ENCODE data around the gene MBNL1. TPM values are rescaled to one million over a fixed set of nuclear protein-coding genes. Genes with fewer than 3 reads are reported as not detected.

MBNL1 gene
- total RNA-seq, 1 donor = 465 TPM

DNA sequence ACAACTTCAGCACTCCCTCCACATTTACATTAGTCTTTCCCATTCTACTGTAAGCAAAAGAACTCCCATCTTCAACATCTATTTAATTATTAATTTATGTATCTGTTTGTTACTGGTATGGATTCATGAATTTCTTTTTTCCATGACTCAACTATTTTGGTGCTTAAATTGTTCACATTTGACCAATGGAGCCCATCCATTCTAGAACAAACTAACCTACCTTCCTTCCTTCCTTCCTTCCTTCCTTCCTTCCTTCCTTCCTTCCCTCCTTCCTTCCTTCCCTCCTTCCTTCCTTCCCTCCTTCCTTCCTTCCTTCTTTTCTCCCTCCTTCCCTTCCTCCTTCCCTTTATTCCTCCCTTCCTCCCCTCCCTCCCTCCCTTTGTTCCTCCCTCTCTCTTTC is 16.8 kb upstream of the MBNL1 start:
- DNase-seq (ENCODE audit: low read depth) = no peak
- TF ChIP-seq, protein P1, sequence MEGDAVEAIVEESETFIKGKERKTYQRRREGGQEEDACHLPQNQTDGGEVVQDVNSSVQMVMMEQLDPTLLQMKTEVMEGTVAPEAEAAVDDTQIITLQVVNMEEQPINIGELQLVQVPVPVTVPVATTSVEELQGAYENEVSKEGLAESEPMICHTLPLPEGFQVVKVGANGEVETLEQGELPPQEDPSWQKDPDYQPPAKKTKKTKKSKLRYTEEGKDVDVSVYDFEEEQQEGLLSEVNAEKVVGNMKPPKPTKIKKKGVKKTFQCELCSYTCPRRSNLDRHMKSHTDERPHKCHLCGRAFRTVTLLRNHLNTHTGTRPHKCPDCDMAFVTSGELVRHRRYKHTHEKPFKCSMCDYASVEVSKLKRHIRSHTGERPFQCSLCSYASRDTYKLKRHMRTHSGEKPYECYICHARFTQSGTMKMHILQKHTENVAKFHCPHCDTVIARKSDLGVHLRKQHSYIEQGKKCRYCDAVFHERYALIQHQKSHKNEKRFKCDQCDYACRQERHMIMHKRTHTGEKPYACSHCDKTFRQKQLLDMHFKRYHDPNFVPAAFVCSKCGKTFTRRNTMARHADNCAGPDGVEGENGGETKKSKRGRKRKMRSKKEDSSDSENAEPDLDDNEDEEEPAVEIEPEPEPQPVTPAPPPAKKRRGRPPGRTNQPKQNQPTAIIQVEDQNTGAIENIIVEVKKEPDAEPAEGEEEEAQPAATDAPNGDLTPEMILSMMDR (IDR thresholded peaks at IDR 0.05; ENCODE audit: insufficient read depth, low read length) = no peak
- H3K4me3 ChIP-seq (ENCODE audit: low read depth, low read length) = no peak overlapping the region

DNA sequence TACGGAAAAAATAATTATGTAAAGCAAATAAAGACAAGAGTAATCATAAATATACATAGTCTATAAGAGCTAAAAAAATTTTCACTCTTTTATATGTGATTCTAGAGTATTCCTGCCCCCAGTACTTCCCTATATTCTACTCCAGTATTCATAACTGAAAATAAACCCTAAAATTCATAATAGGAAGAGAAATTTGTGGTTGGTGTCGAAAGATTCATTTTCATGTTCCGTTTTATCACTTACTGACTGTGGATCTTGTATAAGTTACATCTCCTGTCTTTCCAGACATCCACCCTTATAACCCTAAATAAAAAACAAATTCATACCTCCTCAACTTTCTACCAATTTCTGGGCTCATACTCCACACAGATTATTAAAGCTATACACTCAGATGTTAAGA is 16.0 kb upstream of the MBNL1 start:
- TF ChIP-seq, protein P1 (IDR thresholded peaks at IDR 0.05; ENCODE audit: insufficient read depth, low read length) = no peak
- DNase-seq (ENCODE audit: low read depth) = no peak
- H3K4me3 ChIP-seq (ENCODE audit: low read depth, low read length) = no peak overlapping the region

DNA sequence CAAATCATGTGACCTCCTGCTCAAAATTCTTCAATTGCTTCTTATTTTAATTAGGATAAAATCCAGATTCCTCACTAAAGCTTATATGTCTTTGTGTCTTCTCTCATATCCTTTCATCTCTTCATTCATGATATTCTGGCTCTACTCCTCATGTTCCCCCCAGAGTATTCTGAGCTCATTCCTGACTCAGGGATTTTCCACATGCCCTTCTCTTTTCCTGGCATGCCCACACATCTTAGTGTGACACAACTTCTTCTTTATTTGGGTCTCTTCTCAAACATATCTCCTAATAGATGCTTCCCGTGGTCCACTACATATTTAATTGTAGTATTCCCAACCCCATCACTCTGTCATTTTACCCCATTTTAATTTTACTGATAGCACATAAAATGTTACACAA is 15.2 kb upstream of the MBNL1 start:
- TF ChIP-seq, protein P1 (IDR thresholded peaks at IDR 0.05; ENCODE audit: insufficient read depth, low read length) = no peak
- no peak for DNase-seq (ENCODE audit: low read depth)
- H3K4me3 ChIP-seq (ENCODE audit: low read depth, low read length) = no peak overlapping the region

DNA sequence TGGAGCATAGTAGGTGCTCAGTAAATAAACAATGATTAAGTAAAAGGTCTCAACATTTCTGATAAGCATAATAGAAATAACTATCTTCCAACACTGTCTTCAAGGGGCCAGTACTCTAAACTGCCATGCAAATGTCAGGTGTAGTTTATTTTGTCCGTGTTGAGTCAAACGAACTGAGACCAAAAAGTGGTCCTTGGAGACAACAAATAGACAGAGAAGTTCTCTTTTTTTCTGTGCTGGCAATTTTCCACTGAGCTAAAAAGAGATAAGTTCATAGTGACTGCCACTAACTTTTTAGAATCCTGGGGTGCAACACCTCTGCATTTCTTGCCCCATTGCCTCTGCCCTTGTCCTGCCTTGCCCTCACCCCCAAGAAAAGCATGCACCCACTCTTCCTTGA is 14.7 kb upstream of the MBNL1 start:
- no peak overlapping the region for H3K4me3 ChIP-seq (ENCODE audit: low read depth, low read length)
- TF ChIP-seq, protein P1 (IDR thresholded peaks at IDR 0.05; ENCODE audit: insufficient read depth, low read length) = no peak
- DNase-seq (ENCODE audit: low read depth) = no peak

DNA sequence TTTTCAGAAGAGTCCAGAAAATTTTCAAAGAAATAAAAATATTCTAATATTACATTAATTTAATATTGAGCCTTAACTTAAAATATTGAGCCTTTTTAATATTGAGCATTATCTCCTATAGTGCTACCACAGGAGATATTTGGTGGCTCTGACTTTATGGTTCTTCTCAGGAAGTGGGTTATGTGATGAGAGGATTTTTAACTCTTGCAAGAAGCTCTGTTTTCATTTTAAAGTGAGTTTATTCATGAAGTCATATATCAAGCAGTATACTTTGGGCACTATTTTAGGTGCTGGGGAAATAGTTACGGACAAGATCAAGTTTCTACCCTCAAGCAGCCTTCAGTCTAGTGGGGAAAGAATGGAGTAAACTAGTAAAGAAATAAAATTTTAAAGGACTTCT is 13.4 kb upstream of the MBNL1 start:
- TF ChIP-seq, protein P1 (IDR thresholded peaks at IDR 0.05; ENCODE audit: insufficient read depth, low read length) = no peak
- no peak overlapping the region for H3K4me3 ChIP-seq (ENCODE audit: low read depth, low read length)
- DNase-seq (ENCODE audit: low read depth) = no peak

DNA sequence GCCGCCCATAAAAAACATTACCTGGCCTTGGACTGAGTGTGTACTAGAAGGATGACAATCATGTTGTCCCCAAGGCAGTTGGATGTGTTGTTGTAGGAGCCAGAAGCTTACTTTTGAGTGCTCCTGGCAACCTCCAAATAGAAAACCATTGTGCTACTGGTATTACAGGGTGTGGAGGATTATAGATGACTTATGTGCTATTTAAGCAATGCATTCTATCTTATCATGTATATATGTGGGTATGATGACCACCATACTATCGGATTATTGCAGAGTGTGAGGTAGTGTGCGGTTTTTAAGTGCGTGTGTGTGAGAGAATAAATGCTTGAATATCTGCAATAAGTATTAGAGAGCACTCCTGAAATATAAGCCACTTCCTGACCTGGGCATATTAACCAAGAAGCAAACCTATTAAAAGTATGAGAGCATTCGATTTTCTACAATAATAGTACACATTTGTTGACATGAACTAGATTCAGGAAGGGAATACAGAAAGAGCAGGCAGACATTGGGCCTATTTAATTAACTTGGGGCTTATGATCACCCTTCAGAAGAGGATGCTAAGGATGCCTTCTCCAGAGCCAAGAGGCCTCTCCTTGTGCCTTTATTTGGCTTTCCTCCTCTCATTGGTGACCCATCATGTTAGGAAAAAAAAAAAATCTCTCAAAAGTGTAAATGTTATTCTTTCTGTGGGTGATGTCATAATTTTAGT is 11.7 kb upstream of the MBNL1 start:
- H3K4me3 ChIP-seq (ENCODE audit: low read depth, low read length) = no peak overlapping the region
- TF ChIP-seq, protein P1 (IDR thresholded peaks at IDR 0.05; ENCODE audit: insufficient read depth, low read length) = no peak
- DNase-seq (ENCODE audit: low read depth) = no peak

DNA sequence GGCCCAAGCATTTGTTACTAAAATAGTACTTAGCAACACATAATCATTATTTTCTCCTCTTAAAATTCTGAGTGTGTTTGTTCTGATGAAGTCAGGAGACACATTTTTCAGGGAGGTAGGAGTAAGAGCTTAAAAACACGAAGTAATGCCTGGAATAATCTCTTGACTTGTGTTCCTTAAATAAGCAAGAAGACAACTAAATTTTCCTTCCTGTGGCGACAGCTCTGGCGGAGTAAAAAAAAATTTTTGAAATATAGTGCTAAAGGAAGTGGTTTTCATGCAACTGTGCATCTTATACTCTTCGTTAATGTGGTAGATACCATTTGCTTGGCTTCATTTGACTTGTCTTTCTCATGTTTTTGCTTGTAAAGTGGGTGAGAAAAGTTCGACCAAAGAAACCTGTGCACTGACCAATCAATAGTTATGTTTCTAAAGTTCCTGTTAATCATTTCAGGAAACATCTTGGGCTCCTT is 11.1 kb upstream of the MBNL1 start:
- TF ChIP-seq, protein P1 (IDR thresholded peaks at IDR 0.05; ENCODE audit: insufficient read depth, low read length) = no peak
- no peak overlapping the region for H3K4me3 ChIP-seq (ENCODE audit: low read depth, low read length)
- no peak for DNase-seq (ENCODE audit: low read depth)

Data from fibroblast of the aortic adventitia (primary cell).